ENCODE data around the gene MBTPS1.

GRCh38 chr16:84040823-84041820 lies 75.6 kb downstream of the MBTPS1 start:
- TF ChIP-seq, protein P1, sequence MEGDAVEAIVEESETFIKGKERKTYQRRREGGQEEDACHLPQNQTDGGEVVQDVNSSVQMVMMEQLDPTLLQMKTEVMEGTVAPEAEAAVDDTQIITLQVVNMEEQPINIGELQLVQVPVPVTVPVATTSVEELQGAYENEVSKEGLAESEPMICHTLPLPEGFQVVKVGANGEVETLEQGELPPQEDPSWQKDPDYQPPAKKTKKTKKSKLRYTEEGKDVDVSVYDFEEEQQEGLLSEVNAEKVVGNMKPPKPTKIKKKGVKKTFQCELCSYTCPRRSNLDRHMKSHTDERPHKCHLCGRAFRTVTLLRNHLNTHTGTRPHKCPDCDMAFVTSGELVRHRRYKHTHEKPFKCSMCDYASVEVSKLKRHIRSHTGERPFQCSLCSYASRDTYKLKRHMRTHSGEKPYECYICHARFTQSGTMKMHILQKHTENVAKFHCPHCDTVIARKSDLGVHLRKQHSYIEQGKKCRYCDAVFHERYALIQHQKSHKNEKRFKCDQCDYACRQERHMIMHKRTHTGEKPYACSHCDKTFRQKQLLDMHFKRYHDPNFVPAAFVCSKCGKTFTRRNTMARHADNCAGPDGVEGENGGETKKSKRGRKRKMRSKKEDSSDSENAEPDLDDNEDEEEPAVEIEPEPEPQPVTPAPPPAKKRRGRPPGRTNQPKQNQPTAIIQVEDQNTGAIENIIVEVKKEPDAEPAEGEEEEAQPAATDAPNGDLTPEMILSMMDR (conservative IDR thresholded peaks at IDR 0.05 in 1 of 2, IDR thresholded peaks at IDR 0.05 in 1 of 2; ENCODE audit: extremely low read depth in 1 of 2, insufficient read depth in 1 of 2, low read depth in 1 of 2, low read length in 2 of 2) = no peak
- no peak for TF ChIP-seq EZH2 (IDR thresholded peaks at IDR 0.05; ENCODE audit: borderline replicate concordance, low read length)
